GM19372 (cell line): Measurements from ENCODE around the gene MDFIC.

ENCODE experiments used
- ATAC-seq: cut with Tn5 transposase; IDR thresholded peaks from one replicate; pipeline ENCODE4 v1.9.1; 2021; ENCODE audit warnings: mild to moderate bottlenecking, low read depth, moderate library complexity; ENCODE audit not compliant: unreplicated experiment

The MDFIC gene

GRCh38 chr7:114986190-114987180 lies 64.6 kb downstream of the MDFIC start:
- ATAC-seq = no peak

DNA sequence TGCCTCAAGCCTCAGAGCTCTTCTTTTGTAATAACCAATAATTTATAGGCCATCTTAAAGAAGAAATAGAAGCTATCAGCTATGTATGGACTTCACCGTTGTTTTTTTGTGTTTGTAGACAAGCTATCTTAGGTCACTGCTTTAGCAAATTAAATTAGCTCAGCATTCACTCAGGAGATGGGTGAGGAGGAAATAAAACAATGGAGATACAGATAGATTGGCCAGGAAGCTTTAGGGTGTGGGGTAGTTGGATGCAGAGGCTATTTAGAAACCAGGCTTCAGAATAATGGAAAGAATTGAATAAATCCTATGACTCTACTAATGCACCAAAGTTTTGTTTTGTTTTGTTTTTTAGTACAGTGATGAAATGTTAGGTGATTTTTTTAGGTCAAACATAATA lies 66.1 kb downstream of the MDFIC start:
- ATAC-seq = no peak

DNA sequence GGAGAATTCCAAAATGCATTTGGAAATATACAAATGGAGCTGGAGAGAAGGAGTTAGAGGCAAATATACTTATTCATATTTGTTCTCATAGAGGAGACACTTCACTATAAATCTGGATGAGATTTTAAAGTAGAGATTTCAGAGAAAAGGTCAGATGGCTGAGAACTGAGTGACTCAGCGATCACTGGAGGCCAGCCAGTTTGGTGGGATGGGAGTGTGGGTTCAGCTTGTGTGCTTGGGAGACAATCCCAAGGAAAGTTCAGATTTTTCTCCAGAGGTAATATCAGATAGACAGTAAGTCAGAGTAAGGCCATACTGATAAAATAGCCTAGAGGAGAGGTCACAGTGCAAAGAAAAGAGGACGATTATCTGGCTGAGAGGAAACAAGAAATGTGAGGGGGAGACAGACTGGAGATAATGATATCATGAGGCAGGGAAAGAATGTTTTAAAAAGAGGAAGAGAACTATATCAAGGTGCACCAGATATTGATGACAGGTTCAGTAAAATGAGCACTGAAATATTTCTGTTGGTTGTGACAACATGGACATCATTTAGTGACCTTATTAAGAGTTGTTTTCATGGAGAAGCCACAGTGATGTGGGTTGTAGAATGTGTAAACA lies 67.0 kb downstream of the MDFIC start:
- no peak for ATAC-seq

GRCh38 chr7:114989531-114989930 lies 67.6 kb downstream of the MDFIC start:
- no peak for ATAC-seq

DNA sequence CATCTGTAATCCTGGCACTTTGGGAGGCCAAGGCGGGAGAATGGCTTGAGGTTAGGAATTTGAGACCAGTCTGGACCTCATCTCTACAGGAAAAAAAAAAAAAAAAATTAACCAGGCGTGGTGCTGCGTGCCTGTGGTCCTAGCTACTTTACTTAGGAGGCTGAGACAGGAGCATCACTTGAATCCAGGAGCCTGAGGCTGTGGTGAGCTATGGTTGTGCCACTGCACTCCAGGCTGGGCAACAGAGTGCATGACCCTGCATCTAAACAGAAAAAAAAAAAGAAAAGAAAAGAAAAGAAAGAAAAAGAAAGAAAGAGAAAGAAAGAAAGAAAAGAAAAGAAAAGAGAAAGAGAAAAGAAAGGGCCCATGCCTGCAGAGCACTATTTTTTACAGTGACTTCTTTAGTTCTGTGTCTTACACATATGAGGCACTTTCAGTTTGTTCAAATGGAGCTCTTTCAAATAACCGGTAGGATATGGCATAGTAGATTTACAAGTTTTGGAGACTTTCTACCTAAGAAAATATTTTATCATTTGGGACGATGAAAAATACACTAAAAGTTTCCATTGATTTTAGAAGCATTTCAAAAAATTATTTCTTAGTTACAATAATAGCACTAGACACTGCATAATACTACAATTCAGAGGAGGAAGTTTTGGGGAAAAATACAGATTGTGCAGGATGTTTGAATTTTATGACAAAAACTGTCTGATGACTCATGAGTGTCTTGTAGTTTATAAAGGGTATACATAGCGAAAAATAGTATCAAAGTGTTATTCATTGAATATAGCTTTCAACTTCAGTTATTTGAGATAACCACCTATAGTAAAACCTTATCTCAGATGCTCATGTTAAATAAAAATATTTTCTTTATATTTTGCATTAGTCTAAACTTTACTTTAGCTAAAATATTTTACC lies 75.9 kb downstream of the MDFIC start:
- no peak for ATAC-seq

DNA sequence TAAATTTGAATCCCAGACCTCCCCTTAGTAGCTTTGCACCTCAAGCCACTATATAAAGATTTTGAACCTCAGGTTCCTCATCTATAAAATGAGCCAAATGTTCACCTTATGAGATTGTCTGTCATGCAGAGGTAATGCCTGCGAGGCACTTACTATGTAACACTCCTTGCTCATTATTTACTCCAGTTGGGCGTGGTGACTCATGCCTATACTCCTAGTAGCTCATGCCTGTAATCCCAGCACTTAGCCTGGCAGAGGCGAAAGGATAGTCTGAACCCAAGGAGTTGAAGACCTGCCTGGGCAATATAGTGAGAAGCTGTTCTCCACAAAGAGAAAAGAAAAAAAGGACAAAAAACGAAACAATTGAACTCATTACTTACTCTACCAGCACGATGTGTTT lies 82.2 kb downstream of the MDFIC start:
- ATAC-seq = no peak

GRCh38 chr7:115005251-115005650 lies 83.4 kb downstream of the MDFIC start:
- no peak for ATAC-seq

GRCh38 chr7:115005953-115006352 lies 84.1 kb downstream of the MDFIC start:
- ATAC-seq = no peak

- ATAC-seq = no peak
Observed at GRCh38 chr7:115007751-115008150, 85.9 kb downstream of the MDFIC start.

DNA sequence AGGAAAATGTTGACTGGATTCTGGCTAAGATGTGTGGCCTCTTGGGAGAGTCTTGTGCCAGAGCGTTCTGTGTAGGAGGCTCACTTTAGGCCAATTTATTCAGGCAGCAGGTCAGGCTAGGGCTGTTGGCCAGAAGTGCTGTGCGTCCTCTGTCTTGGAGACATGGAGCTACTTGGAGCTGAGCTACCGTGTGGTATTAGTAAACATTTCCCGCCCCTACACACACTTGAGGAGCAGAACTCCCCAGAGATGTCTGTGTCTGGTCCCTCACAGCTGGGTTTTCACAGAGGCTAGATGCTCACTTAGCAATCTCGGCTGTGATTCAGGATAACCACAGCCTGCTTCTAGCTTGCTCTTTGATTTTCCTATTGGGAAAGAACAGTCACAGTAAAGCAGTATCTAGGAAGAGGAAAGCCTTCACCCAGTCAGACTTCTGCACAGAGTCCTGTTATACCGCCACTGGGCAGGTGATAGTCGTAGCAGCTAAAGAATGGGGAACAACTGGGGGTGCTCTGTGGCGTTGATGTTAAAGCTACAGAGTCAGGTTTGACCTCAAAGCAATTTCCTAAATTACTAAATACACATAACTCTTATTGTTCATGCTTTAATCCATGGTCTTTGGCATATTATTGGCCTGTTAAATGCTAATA lies 86.7 kb downstream of the MDFIC start:
- ATAC-seq = peak; percentile 32

GRCh38 chr7:115009139-115009538 lies 87.2 kb downstream of the MDFIC start:
- ATAC-seq = peak; percentile 64

DNA sequence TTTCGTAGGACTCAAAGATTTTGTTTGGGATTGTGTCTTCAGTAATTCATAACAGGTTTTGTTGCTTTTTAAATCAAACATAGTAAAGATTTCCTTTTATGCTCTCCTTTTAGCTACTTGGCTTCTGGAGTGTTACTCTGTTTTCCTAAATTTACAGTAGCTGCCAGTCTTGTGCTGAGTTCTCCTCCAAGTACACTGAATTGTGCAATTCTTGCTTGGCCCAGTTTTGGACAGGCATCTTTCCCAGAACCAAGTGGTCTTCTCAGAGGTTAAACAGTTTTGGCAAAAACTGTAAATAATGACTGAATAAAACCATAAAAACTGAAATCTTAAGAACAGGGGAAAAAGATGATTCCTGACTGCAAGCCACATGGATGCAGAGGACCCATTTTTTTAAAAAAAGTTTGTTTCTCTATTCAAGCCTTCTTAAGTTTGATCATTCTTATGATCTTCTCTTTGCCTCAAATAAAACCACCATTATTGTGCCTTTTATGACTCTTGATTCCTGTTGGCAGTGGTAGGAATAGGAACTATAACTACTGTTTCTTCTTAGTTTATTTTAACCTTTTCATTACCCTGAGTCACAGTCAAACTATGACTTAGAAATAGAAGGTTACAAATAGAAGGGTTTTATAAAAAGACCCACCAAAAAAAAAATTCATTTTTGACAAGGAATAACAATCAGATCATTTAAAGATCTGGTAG lies 88.0 kb downstream of the MDFIC start:
- ATAC-seq = no peak

DNA sequence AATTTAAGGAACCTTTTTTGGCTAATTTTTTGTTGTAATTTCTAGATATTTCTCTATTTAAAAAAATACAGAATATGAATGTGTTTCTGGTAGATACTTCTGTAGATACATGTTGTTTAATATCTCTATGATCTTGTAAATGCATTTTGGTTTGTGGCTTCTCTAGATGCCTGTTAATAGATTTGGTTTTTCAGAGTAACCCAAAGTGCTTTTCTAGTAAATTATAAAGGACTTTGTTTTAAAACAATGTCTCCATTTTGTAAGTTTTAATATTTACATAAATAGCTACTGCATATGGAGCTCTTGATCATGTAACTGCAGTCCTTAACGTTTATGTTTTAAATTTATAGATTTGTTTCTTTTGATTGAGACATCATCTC lies 88.5 kb downstream of the MDFIC start:
- no peak for ATAC-seq

GRCh38 chr7:115013886-115014285 lies 92.0 kb downstream of the MDFIC start:
- no peak for ATAC-seq

GRCh38 chr7:115014794-115015193 lies 92.9 kb downstream of the MDFIC start:
- no peak for ATAC-seq

DNA sequence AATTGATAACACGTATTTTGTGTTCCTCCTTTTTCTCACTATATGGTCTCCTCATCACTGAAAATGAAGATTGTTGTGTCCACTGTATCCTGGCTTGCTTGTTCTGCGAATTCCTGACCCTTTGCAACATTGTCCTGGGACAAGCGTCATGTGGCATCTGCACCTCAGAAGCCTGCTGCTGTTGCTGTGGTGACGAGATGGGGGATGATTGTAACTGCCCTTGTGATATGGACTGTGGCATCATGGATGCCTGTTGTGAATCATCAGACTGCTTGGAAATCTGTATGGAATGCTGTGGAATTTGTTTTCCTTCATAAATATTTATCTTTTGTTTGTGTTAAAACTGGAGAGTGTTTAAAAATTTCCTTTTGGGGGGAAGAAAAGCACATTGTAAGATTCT lies 93.7 kb downstream of the MDFIC start:
- ATAC-seq = no peak

- no peak for ATAC-seq
Observed at GRCh38 chr7:115019882-115020605, 98.2 kb downstream of the MDFIC start.

DNA sequence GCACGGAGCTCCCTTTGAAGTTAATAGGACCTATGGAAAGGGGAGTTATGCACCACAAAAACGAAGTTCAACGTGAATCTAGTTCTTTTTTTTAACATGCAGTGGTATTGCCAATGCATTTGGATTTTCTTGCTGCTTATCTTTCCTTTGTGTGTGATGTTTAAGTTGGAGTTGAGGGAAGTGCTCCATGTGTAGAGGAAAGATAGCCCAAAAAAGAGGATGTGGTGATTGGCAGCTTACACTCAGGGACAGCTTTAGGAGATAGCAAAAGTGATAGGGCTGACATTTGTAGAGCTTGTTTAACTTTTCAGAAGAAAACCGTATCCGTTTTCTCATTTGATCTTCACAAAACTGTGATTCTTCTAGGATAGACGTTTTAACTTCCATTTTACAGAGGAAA lies 101.3 kb downstream of the MDFIC start:
- no peak for ATAC-seq

- no peak for ATAC-seq
Observed at GRCh38 chr7:115024276-115024675, 102.4 kb downstream of the MDFIC start.
